K562 (cell line): ENCODE measurements around the gene PRSS38. TPM values are rescaled to one million over a fixed set of nuclear protein-coding genes. Genes with fewer than 3 reads are reported as not detected.

Experiments
- ATAC-seq: fragments of 200-7000 bp; cut with Tn5 transposase; 3 replicates; pipeline ENCODE4 v1.9.1; 2020; ENCODE audit warnings: moderate library complexity
- BruUV-seq: library from RNA; stranded (reverse); fragments of 400-500 nt; replicated peaks from 2 replicates; lab custom pipeline; 2021; lab: Mats Ljungman, UMichigan
- CTCF ChIA-PET: fragments of 300-600 bp; formaldehyde crosslinking; extraction: SDS; loops from one replicate; lab custom pipeline; 2021; ENCODE audit warnings: low intra/inter-chr PET ratio; lab: Yijun Ruan, JAX
- POLR2A ChIA-PET: fragments of 300-600, 350-650 bp; sonication (Branson Sonifier 250); formaldehyde crosslinking; extraction: SDS; loops from one replicate; lab custom pipeline; 2021; ENCODE audit warnings: antibody characterized with exemption, inconsistent platforms; lab: Yijun Ruan, JAX
- DNase-seq, 4 experiments: peaks; one replicate each; pipeline versions ENCODE4 v3.0.0 to v3.0.0-alpha.2; 2011 to 2018; ENCODE audit warnings: low spot score in 3 of 4, mixed read lengths in 3 of 4; ENCODE audit errors: extremely low read depth in 1 of 4
- FAIRE-seq: peaks from 2 replicates; lab custom pipeline; 2011; peaks lifted over from hg19 to GRCh38; lab: Jason Lieb, UNC
- H2AFZ ChIP-seq: 2 replicates; pipeline ENCODE4 v1.6.0; 2011; ENCODE audit warnings: low read depth, low read length, control low read depth, inconsistent platforms
- H3K27ac ChIP-seq: fragments of 200-600 bp; 3 replicates; pipeline ENCODE4 v1.8.0; 2011; ENCODE audit warnings: low read depth, mild to moderate bottlenecking, control low read depth, inconsistent platforms, low read length, moderate library complexity, mixed read lengths; ENCODE audit errors: extremely low read depth
- H3K27me3 ChIP-seq, 2 experiments: fragments of 300-600 bp in 1 of 2; 2 replicates in 1 of 2; 3 replicates in 1 of 2; pipeline versions ENCODE4 v1.6.0 to v1.8.0; 2011; ENCODE audit warnings: inconsistent platforms in 2 of 2, low read length in 2 of 2, mild to moderate bottlenecking in 1 of 2, mixed read lengths in 1 of 2, moderate library complexity in 1 of 2; ENCODE audit not compliant: control insufficient read depth in 2 of 2, insufficient read depth in 2 of 2
- H3K36me3 ChIP-seq: fragments of 300-600 bp; 3 replicates; pipeline ENCODE4 v1.8.0; 2011; ENCODE audit warnings: mild to moderate bottlenecking, low read length, inconsistent platforms; ENCODE audit not compliant: control insufficient read depth, insufficient read depth
- H3K4me1 ChIP-seq, 2 experiments: fragments of 200-600 bp in 1 of 2; replicated peaks in 1 of 2; 2 replicates in 1 of 2; 3 replicates in 1 of 2; pipeline versions ENCODE4 v1.5.1 to v1.8.0; 2011; ENCODE audit warnings: inconsistent platforms in 2 of 2, low read length in 2 of 2, mild to moderate bottlenecking in 1 of 2, mixed read lengths in 1 of 2, moderate library complexity in 1 of 2; ENCODE audit not compliant: control insufficient read depth in 2 of 2, insufficient read depth in 2 of 2
- H3K4me2 ChIP-seq: 2 replicates; pipeline ENCODE4 v1.6.1; 2011; ENCODE audit warnings: low read length, control low read depth, inconsistent platforms, mixed read lengths; ENCODE audit not compliant: insufficient read depth
- H3K4me3 ChIP-seq: fragments of 200-600 bp; sonication (generic), shearing (Covaris generic); 2 replicates; pipeline ENCODE4 v1.5.1; 2016; ENCODE audit warnings: control low read depth, inconsistent platforms
- H3K79me2 ChIP-seq: fragments of 200-600 bp; 3 replicates; pipeline ENCODE4 v1.8.0; 2011; ENCODE audit warnings: low read length, inconsistent platforms; ENCODE audit not compliant: control insufficient read depth, insufficient read depth
- H3K9ac ChIP-seq, 2 experiments: 2 replicates each; pipeline versions ENCODE4 v1.6.0 to v1.6.1; 2011; ENCODE audit warnings: low read depth in 2 of 2, low read length in 2 of 2, control low read depth in 1 of 2, inconsistent platforms in 1 of 2, mild to moderate bottlenecking in 1 of 2, mixed read lengths in 1 of 2; ENCODE audit not compliant: insufficient read depth in 1 of 2
- H3K9me1 ChIP-seq: one replicate; pipeline ENCODE4 v1.6.0; 2011; ENCODE audit warnings: inconsistent platforms, mild to moderate bottlenecking, low read length, moderate library complexity; ENCODE audit not compliant: control insufficient read depth, insufficient read depth
- H3K9me3 ChIP-seq: replicated peaks from 2 replicates; pipeline ENCODE4 v1.5.1; 2011; ENCODE audit warnings: low read depth, low read length, inconsistent platforms; ENCODE audit not compliant: control insufficient read depth, insufficient read depth
- H4K20me1 ChIP-seq: replicated peaks from 2 replicates; pipeline ENCODE4 v1.6.1; 2011; ENCODE audit warnings: low read length, inconsistent platforms, mixed read lengths; ENCODE audit not compliant: control insufficient read depth, insufficient read depth
- PBX2 ChIP-seq, 2 experiments: IDR thresholded peaks in 1 of 2; conservative IDR thresholded peaks in 1 of 2; 2 replicates each; pipeline ENCODE4 v1.6.1; 2016; ENCODE audit warnings: low read depth in 2 of 2, mild to moderate bottlenecking in 1 of 2, missing compliant biosample characterization in 1 of 2, missing genetic modification characterization in 1 of 2, moderate library complexity in 1 of 2
- SPI1 ChIP-seq: IDR thresholded peaks from 2 replicates; pipeline ENCODE4 v1.6.1; 2011; ENCODE audit warnings: low read depth, low read length, control low read depth, borderline replicate concordance
- TEAD2 ChIP-seq: fragments of 450-650 bp; IDR thresholded peaks from 2 replicates; pipeline ENCODE4 v1.6.1; 2016; ENCODE audit warnings: missing genetic modification characterization, control low read depth, missing compliant biosample characterization
- YY1 ChIP-seq, 3 experiments: IDR thresholded peaks; 2 replicates each; pipeline ENCODE4 v1.6.1; 2011; ENCODE audit warnings: low read length in 2 of 3, mild to moderate bottlenecking in 2 of 3, moderate library complexity in 2 of 3, borderline replicate concordance in 1 of 3, control low read depth in 1 of 3, low read depth in 1 of 3; ENCODE audit not compliant: insufficient read depth in 3 of 3, insufficient replicate concordance in 2 of 3, control insufficient read depth in 1 of 3, insufficient read length in 1 of 3; ENCODE audit errors: extremely low read depth in 1 of 3
- ZBTB7A ChIP-seq: IDR thresholded peaks from 2 replicates; pipeline ENCODE4 v1.6.1; 2011; ENCODE audit warnings: low read depth, mild to moderate bottlenecking, low read length, moderate library complexity, borderline replicate concordance; ENCODE audit not compliant: control insufficient read depth
- ZFX ChIP-seq: sonication (generic); formaldehyde crosslinking; IDR thresholded peaks from 2 replicates; pipeline ENCODE4 v1.8.0; 2022; ENCODE audit warnings: mild to moderate bottlenecking, missing genetic modification reagents, moderate library complexity
- WGBS: fragments of 100-300 bp; shearing (Covaris generic); methylation state at CpG from one replicate; pipeline ENCODE4 v1.1.6; 2016; ENCODE audit warnings: low coverage, mixed read lengths; ENCODE audit not compliant: insufficient coverage; ENCODE audit errors: missing lambda C conversion rate; 5-methylcytosine and 5-hydroxymethylcytosine counted together
- in situ Hi-C: fragments of 300-500 bp; cut with MboI; formaldehyde crosslinking; loops from 4 replicates; pipeline ENCODE4 v1.15.0; 2018; ENCODE audit warnings: inconsistent platforms, mixed read lengths
- intact Hi-C: fragments of 100-400 bp; cut with micrococcal nuclease; formaldehyde crosslinking; loops from 2 replicates; pipeline ENCODE4 v1.14.2; 2022
- polyA plus RNA-seq, 8 experiments: library from polyadenylated mRNA; depleted of rRNA in 4 of 8; stranded (reverse) in 5 of 8; unstranded in 3 of 8; fragments of >200 nt; fragmentation: Nextera tagmentation in 2 of 8; fragmentation: Illumina TruSeq in 1 of 8; extraction: Ambion mirVana in 2 of 8; extraction: Trizol in 1 of 8; gene quantifications; 2 replicates each; pipeline versions ENCODE4 v1.2.1 to v1.2.3, GENCODE V29; 2011 to 2014; ENCODE audit warnings: inconsistent platforms in 1 of 8, missing spikeins in 1 of 8
- total RNA-seq, 7 experiments: library from RNA; depleted of rRNA in 6 of 7; stranded (reverse); fragments of >200 nt in 6 of 7; fragmentation: Illumina TruSeq in 2 of 7; extraction: Trizol in 2 of 7; gene quantifications; 2 replicates each; pipeline versions ENCODE4 v1.2.1 to v1.2.3, GENCODE V29; 2011 to 2021; ENCODE audit warnings: low replicate concordance in 1 of 7

The PRSS38 gene
- total and polyA plus RNA-seq, 9 of the 15 experiments (the other 6 are each of a cell fraction or from before 2014, with no cell fraction given), result 0.09 to 0.14 TPM; not detected in 7

- ChIA-PET POLR2A (interaction anchor here (0.6 kb wide), 1 partner anchor 41 kb away, joined by 3 read pairs; no protein-coding TSS in a partner anchor), CTCF (no interaction called here)
- peak overlapping the region; percentile 74; the same call in 1 of the 2 replicates for H2AFZ ChIP-seq
- ATAC-seq, result no peak
- no peaks in the 10 kb centered on the region for H3K9me3 ChIP-seq
- H3K36me3 ChIP-seq, result no peaks in the 10 kb centered on the region
- BruUV-seq, result no TSS peak
- H3K9me1 ChIP-seq, result no peaks in the 10 kb centered on the region
- no peak for TF ChIP-seq TEAD2 (tag)
- 0 out of 2 replicates have a peak, but pooled peaks have one; percentile 12 for TF ChIP-seq ZFX
- TF ChIP-seq, all 486 proteins: peak for 1
- H4K20me1 ChIP-seq, result no peaks in the 10 kb centered on the region
- peaks cover 0 to 35% of the 10 kb centered on the region in 2 experiments; a peak in 2 of 5 replicates for H3K27me3 ChIP-seq
- no peaks in the 10 kb centered on the region for H3K79me2 ChIP-seq
- H3K4me2 ChIP-seq, result no peak overlapping the region
- WGBS, result 9% methylated on average over 6 of the region's 6 CpGs
- FAIRE-seq (peak; percentile 11), DNase-seq (no peak)
- intact Hi-C loops (no loop called here), in situ Hi-C loops (no loop called here)
- no peak overlapping the region for H3K4me3 ChIP-seq
- H3K27ac ChIP-seq, result no peak overlapping the region
- H3K9ac ChIP-seq, result no peak overlapping the region; a peak in 1 of 4 replicates
- H3K4me1 ChIP-seq, result peaks cover 10 to 67% of the 10 kb centered on the region in 2 experiments; a peak in 4 of 5 replicates
These were observed 76.5 kb downstream of the PRSS38 start for GRCh38 chr1:227891955-227892488.

- H3K27ac ChIP-seq, result no peak overlapping the region
- FAIRE-seq (no peak), ATAC-seq (no peak), DNase-seq (no peak)
- peak overlapping the region; percentile 74 for H2AFZ ChIP-seq
- no peaks in the 10 kb centered on the region for H4K20me1 ChIP-seq
- H3K36me3 ChIP-seq, result no peaks in the 10 kb centered on the region
- intact Hi-C loops, result no loop called here
- H3K4me1 ChIP-seq, result peaks cover 10 to 61% of the 10 kb centered on the region in 2 experiments; a peak in 4 of 5 replicates
- H3K9me1 ChIP-seq, result no peaks in the 10 kb centered on the region
- ChIA-PET POLR2A (interaction anchor here (0.7 to 0.9 kb wide), 2 partner anchors 11 to 1304 kb away, joined by 3 read pairs; no protein-coding TSS in a partner anchor), CTCF (no interaction called here)
- H3K27me3 ChIP-seq, result peaks cover 0 to 35% of the 10 kb centered on the region in 2 experiments; a peak in 2 of 5 replicates
- in situ Hi-C loops, result no loop called here
- no TSS peak for BruUV-seq
- H3K9me3 ChIP-seq, result no peaks in the 10 kb centered on the region
- WGBS, result 10% methylated on average over 14 of the region's 17 CpGs
- peak overlapping the region in 1 of 2 experiments; percentile 42; a peak in 1 of 4 replicates for H3K9ac ChIP-seq
- no peak overlapping the region for H3K4me3 ChIP-seq
- no peaks in the 10 kb centered on the region for H3K79me2 ChIP-seq
- no peak overlapping the region for H3K4me2 ChIP-seq
- TF ChIP-seq YY1 (IDR thresholded peaks at IDR 0.05; ENCODE audit: borderline replicate concordance in 1 of 3, control insufficient read depth in 1 of 3, extremely low read depth in 1 of 3, insufficient read depth in 3 of 3, insufficient read length in 1 of 3, insufficient replicate concordance in 2 of 3, low read depth in 1 of 3, low read length in 2 of 3), result peak in 1 of 3 experiments; percentile 21
- TF ChIP-seq PBX2 (CRISPR knock-in tag; IDR thresholded peaks at IDR 0.05; ENCODE audit: low read depth), result 0 out of 2 replicates have a peak, but pooled peaks have one; percentile 4
- TF ChIP-seq PBX2 (tag; conservative IDR thresholded peaks at IDR 0.05; ENCODE audit: low read depth), result no peak
- 0 out of 2 replicates have a peak, but pooled peaks have one; percentile 37 for TF ChIP-seq ZBTB7A
- 0 out of 2 replicates have a peak, but pooled peaks have one; percentile 35 for TF ChIP-seq SPI1
These were observed 77.2 kb downstream of the PRSS38 start for GRCh38 chr1:227892489-227893299.
